ENCODE results near the gene CD9. TPM values are rescaled to one million over a fixed set of nuclear protein-coding genes. Genes with fewer than 3 reads are reported as not detected.

Gene CD9, protein sequence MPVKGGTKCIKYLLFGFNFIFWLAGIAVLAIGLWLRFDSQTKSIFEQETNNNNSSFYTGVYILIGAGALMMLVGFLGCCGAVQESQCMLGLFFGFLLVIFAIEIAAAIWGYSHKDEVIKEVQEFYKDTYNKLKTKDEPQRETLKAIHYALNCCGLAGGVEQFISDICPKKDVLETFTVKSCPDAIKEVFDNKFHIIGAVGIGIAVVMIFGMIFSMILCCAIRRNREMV
- total RNA-seq: 100 to 1,000 TPM; 240 to 406 TPM
- 100 to 1,000 TPM; 352 to 425 TPM for polyA plus RNA-seq
- long read RNA-seq, donor 1, transcript CD9-201 (8 exons, 1,218 nt): major isoform, 97 of 177 reads
- long read RNA-seq, donor 1, partial matches to known transcripts: 78 of 177 reads
- long read RNA-seq, donor 1, other reads (novel, unspliced or antisense): 0 of 177 reads
- long read RNA-seq, donor 2, transcript CD9-201 (8 exons, 1,218 nt): major isoform, 15 of 56 reads
- long read RNA-seq, donor 2, partial matches to known transcripts: 38 of 56 reads
- long read RNA-seq, donor 2, other reads (novel, unspliced or antisense): 0 of 56 reads
- long read RNA-seq, donor 3, transcript CD9-201 (8 exons, 1,218 nt): major isoform, 31 of 75 reads
- long read RNA-seq, donor 3, partial matches to known transcripts: 42 of 75 reads
- long read RNA-seq, donor 3, other reads (novel, unspliced or antisense): 0 of 75 reads
- long read RNA-seq, donor 4, transcript CD9-201 (8 exons, 1,218 nt): major isoform, 20 of 74 reads
- long read RNA-seq, donor 4, partial matches to known transcripts: 50 of 74 reads
- long read RNA-seq, donor 4, other reads (novel, unspliced or antisense): 0 of 74 reads
- long read RNA-seq, donor 5, transcript CD9-201 (8 exons, 1,218 nt): major isoform, 78 of 121 reads
- long read RNA-seq, donor 5, partial matches to known transcripts: 38 of 121 reads
- long read RNA-seq, donor 5, other reads (novel, unspliced or antisense): 0 of 121 reads

DNA sequence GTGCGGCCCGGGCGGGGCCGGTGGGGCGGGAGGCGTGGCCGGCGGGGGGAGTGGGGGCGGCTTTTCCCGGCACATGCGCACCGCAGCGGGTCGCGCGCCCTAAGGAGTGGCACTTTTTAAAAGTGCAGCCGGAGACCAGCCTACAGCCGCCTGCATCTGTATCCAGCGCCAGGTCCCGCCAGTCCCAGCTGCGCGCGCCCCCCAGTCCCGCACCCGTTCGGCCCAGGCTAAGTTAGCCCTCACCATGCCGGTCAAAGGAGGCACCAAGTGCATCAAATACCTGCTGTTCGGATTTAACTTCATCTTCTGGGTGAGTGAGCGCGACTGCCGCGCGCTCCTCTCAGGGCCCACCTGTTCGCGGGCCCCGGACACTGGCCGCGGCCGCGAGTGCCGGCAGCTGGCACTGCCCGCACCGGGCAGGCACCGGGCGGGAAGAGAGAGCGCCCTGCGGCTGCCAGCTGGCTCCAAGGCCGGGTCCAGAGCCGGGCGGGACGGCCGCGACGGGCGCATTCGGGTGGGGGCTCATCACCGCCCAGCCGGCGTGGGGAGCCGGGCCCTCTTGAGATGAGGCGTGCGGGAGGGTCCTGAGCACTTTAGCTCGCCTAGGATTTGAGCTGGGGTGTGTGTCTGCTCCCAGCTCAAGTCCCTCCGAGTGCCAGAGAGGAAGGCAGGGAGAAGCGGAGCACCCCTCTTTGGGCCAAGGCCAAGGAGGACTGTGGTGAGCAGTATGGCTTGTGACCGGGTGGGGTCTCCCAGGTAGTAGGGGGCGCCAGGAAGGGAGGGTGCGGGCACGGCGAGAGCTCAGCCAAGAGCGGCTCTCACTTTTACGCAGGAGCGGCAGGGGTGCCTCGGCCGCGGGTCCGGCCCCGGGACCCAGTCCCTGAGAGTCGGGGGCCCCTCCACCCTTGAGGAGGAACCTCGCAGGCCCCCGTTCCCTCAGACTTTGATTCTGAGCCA is at the start of gene CD9:
Gene CD9 (plus strand): TSS at position 145 of the 957 bp plus-strand sequence. CDS start 100 bp downstream, at position 245.
- peak within 1 kb of the TSS; percentile 77 for H3K4me3 ChIP-seq
- TF ChIP-seq, protein P1, sequence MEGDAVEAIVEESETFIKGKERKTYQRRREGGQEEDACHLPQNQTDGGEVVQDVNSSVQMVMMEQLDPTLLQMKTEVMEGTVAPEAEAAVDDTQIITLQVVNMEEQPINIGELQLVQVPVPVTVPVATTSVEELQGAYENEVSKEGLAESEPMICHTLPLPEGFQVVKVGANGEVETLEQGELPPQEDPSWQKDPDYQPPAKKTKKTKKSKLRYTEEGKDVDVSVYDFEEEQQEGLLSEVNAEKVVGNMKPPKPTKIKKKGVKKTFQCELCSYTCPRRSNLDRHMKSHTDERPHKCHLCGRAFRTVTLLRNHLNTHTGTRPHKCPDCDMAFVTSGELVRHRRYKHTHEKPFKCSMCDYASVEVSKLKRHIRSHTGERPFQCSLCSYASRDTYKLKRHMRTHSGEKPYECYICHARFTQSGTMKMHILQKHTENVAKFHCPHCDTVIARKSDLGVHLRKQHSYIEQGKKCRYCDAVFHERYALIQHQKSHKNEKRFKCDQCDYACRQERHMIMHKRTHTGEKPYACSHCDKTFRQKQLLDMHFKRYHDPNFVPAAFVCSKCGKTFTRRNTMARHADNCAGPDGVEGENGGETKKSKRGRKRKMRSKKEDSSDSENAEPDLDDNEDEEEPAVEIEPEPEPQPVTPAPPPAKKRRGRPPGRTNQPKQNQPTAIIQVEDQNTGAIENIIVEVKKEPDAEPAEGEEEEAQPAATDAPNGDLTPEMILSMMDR (IDR thresholded peaks at IDR 0.05; ENCODE audit: control extremely low read depth, extremely low read depth): no peak
- no peaks in the 10 kb centered on the region for H3K36me3 ChIP-seq (ENCODE audit: control insufficient read depth in 4 of 4, insufficient read depth in 4 of 4, low read length in 4 of 4)
- 1 to 2% methylated on average over 50 to 77 of the region's 81 CpGs for WGBS, 2 donors
- H3K9ac ChIP-seq (ENCODE audit: insufficient read depth in 1 of 2, low read length in 2 of 2): peak within 1 kb of the TSS; percentile 62 to 63
- peak; percentile 71 for ATAC-seq (ENCODE audit: insufficient read depth, low FRiP score)
- DNase-seq: peak in 1 of 3 donors; percentile 53
- peaks cover 0 to 22% (median 19%) of the 10 kb centered on the region in 3 donors for H3K27me3 ChIP-seq (ENCODE audit: control insufficient read depth in 3 of 3, insufficient read depth in 3 of 3, low read length in 2 of 3)
- peak within 1 kb of the TSS; percentile 84 to 95 for H3K27ac ChIP-seq (ENCODE audit: low read depth in 1 of 2, low read length in 1 of 2)
- H3K9me3 ChIP-seq (ENCODE audit: control insufficient read depth in 4 of 4, insufficient read depth in 3 of 4, low read length in 3 of 4): no peaks in the 10 kb centered on the region
- peaks cover 3 to 30% (median 16%) of the 10 kb centered on the region in 5 donors for H3K4me1 ChIP-seq (ENCODE audit: control insufficient read depth in 5 of 5, insufficient read depth in 5 of 5, low read length in 5 of 5)

DNA sequence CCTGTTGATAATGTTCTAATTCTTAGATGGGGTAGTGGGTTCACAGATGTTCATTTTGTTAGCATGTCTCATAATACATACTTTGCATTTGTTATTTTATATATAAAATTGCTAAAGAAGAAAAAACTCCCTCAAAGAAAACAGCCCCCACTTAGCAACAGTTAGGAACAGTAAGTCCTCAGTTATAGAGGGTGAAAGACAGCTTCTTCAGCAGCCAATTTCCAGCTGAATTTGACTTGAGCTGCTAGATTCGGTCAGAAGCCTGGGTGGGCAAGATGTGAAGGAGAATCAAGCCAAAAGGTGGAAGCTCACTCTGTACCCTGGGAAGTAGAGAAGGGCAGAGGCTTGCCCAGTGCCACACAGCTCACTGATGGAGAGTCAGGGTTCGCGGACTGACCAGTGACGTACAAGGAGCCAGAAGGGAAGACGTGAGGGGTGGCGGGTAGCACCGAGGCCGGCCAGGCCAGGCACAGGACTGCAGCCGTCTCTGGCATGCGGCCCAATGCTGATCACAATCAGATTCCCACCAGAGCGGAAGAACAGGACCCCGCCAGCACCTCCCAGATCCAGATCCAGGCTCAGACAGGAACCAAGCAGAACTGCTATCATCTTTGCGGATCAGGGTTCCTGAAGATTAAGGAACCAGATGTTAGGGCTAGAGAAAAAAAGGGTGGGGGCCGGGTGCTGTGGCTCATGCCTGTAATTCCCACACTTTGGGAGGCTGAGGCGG is 45.3 kb upstream of the CD9 start:
- no peaks in the 10 kb centered on the region for H3K27me3 ChIP-seq (ENCODE audit: control insufficient read depth in 3 of 3, insufficient read depth in 3 of 3, low read length in 2 of 3)
- TF ChIP-seq, protein P1 (IDR thresholded peaks at IDR 0.05; ENCODE audit: control extremely low read depth, extremely low read depth): no peak
- peak in 2 of 3 donors; percentile 7 to 50 for DNase-seq
- 63 to 74% methylated on average over 15 of the region's 15 CpGs for WGBS, 2 donors
- ATAC-seq (ENCODE audit: insufficient read depth, low FRiP score): no peak
- H3K4me3 ChIP-seq: no peak overlapping the region
- peaks cover 0 to 14% (median 7%) of the 10 kb centered on the region in 5 donors for H3K4me1 ChIP-seq (ENCODE audit: control insufficient read depth in 5 of 5, insufficient read depth in 5 of 5, low read length in 5 of 5)
- no peak overlapping the region for H3K9ac ChIP-seq (ENCODE audit: insufficient read depth in 1 of 2, low read length in 2 of 2)
- H3K9me3 ChIP-seq (ENCODE audit: control insufficient read depth in 4 of 4, insufficient read depth in 3 of 4, low read length in 3 of 4): no peaks in the 10 kb centered on the region
- peak overlapping the region; percentile 48 to 55 for H3K27ac ChIP-seq (ENCODE audit: low read depth in 1 of 2, low read length in 1 of 2)
- no peaks in the 10 kb centered on the region for H3K36me3 ChIP-seq (ENCODE audit: control insufficient read depth in 4 of 4, insufficient read depth in 4 of 4, low read length in 4 of 4)

DNA sequence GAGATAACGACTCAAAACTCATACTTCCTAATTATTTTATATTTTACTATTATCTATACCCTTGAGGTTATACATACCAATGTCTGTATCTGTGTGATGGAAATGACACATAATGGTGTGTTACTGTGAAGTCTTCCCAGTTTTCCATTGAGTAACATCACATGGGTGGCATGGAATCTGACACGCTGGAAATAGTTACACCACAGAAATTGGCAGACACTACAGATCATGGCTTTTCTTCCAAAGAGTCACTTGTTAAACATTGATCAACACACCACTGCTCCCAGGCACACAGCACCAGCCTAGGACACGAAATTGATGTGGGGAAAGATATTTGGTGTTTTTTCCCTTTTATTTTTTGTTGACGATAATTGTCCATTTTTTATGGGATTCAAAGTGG is 42.7 kb upstream of the CD9 start:
- WGBS, 2 donors: 90 to 95% methylated on average over 4 of the region's 4 CpGs

More for the DNA sequence above, 42.7 kb upstream of the CD9 start:
- Histone ChIP-seq H3K9ac (ENCODE audit: insufficient read depth in 1 of 2, low read length in 2 of 2) (no peak overlapping the region), H3K4me3 (no peak overlapping the region), H3K4me1 (ENCODE audit: control insufficient read depth in 5 of 5, insufficient read depth in 5 of 5, low read length in 5 of 5) (peaks cover 0 to 22% (median 7%) of the 10 kb centered on the region in 5 donors), H3K27ac (ENCODE audit: low read depth in 1 of 2, low read length in 1 of 2) (no peak overlapping the region), H3K27me3 (ENCODE audit: control insufficient read depth in 3 of 3, insufficient read depth in 3 of 3, low read length in 2 of 3) (no peaks in the 10 kb centered on the region), H3K9me3 (ENCODE audit: control insufficient read depth in 4 of 4, insufficient read depth in 3 of 4, low read length in 3 of 4) (no peaks in the 10 kb centered on the region), H3K36me3 (ENCODE audit: control insufficient read depth in 4 of 4, insufficient read depth in 4 of 4, low read length in 4 of 4) (no peaks in the 10 kb centered on the region)
- DNase-seq (no peak), ATAC-seq (ENCODE audit: insufficient read depth, low FRiP score) (no peak)
- TF ChIP-seq, protein P1 (IDR thresholded peaks at IDR 0.05; ENCODE audit: control extremely low read depth, extremely low read depth): no peak

All from lung (tissue), 16 donors.